GM19043 (cell line): Measurements from ENCODE around the gene ADCY10.
"Not testable (repeated sequence)": the region's sequence is repeated elsewhere in the genome, so short reads cannot be mapped to it uniquely, and the experiment has no call there.

Experiments
- ATAC-seq: cut with Tn5 transposase; IDR thresholded peaks from one replicate; pipeline ENCODE4 v1.9.1; 2021; ENCODE audit warnings: low read depth; ENCODE audit not compliant: unreplicated experiment

ADCY10 gene

GRCh38 chr1:167820684-167821355 is 93.1 kb downstream of the ADCY10 start:
- ATAC-seq, result no peak

GRCh38 chr1:167819849-167820683 is 93.9 kb downstream of the ADCY10 start:
- ATAC-seq, result peak; percentile 70

GRCh38 chr1:167815650-167816049 is 98.3 kb downstream of the ADCY10 start:
- no peak for ATAC-seq

- ATAC-seq, result no peak
Measured at GRCh38 chr1:167812972-167813371, 101.0 kb downstream of the ADCY10 start.

GRCh38 chr1:167808690-167809089 is 105.2 kb downstream of the ADCY10 start:
- no peak for ATAC-seq

- no peak for ATAC-seq
Measured at GRCh38 chr1:167808104-167808503, 105.8 kb downstream of the ADCY10 start.

- ATAC-seq, result not testable (repeated sequence)
Measured at GRCh38 chr1:167806676-167807075, 107.3 kb downstream of the ADCY10 start.

GRCh38 chr1:167806235-167806634 is 107.7 kb downstream of the ADCY10 start:
- not testable (repeated sequence) for ATAC-seq

GRCh38 chr1:167805041-167805556 is 108.8 kb downstream of the ADCY10 start:
- ATAC-seq, result peak; percentile 57

GRCh38 chr1:167803358-167804207 is 110.4 kb downstream of the ADCY10 start:
- ATAC-seq, result peak; percentile 79

- no peak for ATAC-seq
Measured at GRCh38 chr1:167802235-167802634, 111.7 kb downstream of the ADCY10 start.

- no peak for ATAC-seq
Measured at GRCh38 chr1:167800251-167800650, 113.7 kb downstream of the ADCY10 start.

GRCh38 chr1:167799747-167800146 is 114.2 kb downstream of the ADCY10 start:
- ATAC-seq, result no peak

- ATAC-seq, result no peak
Measured at GRCh38 chr1:167798952-167799351, 115.0 kb downstream of the ADCY10 start.

- ATAC-seq, result no peak
Measured at GRCh38 chr1:167797015-167797414, 116.9 kb downstream of the ADCY10 start.

GRCh38 chr1:167795810-167796740 is 117.9 kb downstream of the ADCY10 start:
- no peak for ATAC-seq

GRCh38 chr1:167794043-167794442 is 119.9 kb downstream of the ADCY10 start:
- no peak for ATAC-seq

- ATAC-seq, result no peak
Measured at GRCh38 chr1:167792188-167792565, 121.8 kb downstream of the ADCY10 start.

- no peak for ATAC-seq
Measured at GRCh38 chr1:167791281-167792187, 122.4 kb downstream of the ADCY10 start.
